ENCODE results near the gene LMF1.
"Not testable (repeated sequence)": the region's sequence is repeated elsewhere in the genome, so short reads cannot be mapped to it uniquely, and the experiment has no call there.

- not testable (repeated sequence) for TF ChIP-seq POLR2A, CTCF (IDR thresholded peaks at IDR 0.05)
Measured at GRCh38 chr16:955766-956165, 15.0 kb downstream of the LMF1 start.
